ENCODE results near the gene NCSTN.

NCSTN gene

GRCh38 chr1:160342953-160343869 is at the start of gene NCSTN, which contains the start of gene COPA:
Gene NCSTN, plus strand, starts transcription at chr1:160343383. Its CDS starts 14 bp downstream, at chr1:160343397.
Gene COPA, minus strand, starts transcription at chr1:160343250. Its CDS starts 80 bp downstream, at chr1:160343170.
- peak; percentile 95 for DNase-seq

GRCh38 chr1:160296036-160296435 is 47.1 kb upstream of the NCSTN start:
- no peak for DNase-seq

- no peak for DNase-seq
Observed at GRCh38 chr1:160300173-160300572, 43.0 kb upstream of the NCSTN start.

GRCh38 chr1:160307118-160307791 is 35.9 kb upstream of the NCSTN start:
- DNase-seq, result no peak

GRCh38 chr1:160308451-160309184 is 34.6 kb upstream of the NCSTN start:
- no peak for DNase-seq

- no peak for DNase-seq
Observed at GRCh38 chr1:160309185-160309557, 34.0 kb upstream of the NCSTN start.

- DNase-seq, result no peak
Observed at GRCh38 chr1:160309571-160309970, 33.6 kb upstream of the NCSTN start.

- DNase-seq, result no peak
Observed at GRCh38 chr1:160315359-160315758, 27.8 kb upstream of the NCSTN start.

GRCh38 chr1:160322831-160323230 is 20.4 kb upstream of the NCSTN start:
- DNase-seq, result no peak

- DNase-seq, result no peak
Observed at GRCh38 chr1:160325252-160325651, 17.9 kb upstream of the NCSTN start.

- DNase-seq, result no peak
Observed at GRCh38 chr1:160326418-160326817, 16.8 kb upstream of the NCSTN start.

- no peak for DNase-seq
Observed at GRCh38 chr1:160328184-160328583, 15.0 kb upstream of the NCSTN start.

- no peak for DNase-seq
Observed at GRCh38 chr1:160330119-160330518, 13.1 kb upstream of the NCSTN start.

- DNase-seq, result no peak
Observed at GRCh38 chr1:160332516-160332915, 10.7 kb upstream of the NCSTN start.

- no peak for DNase-seq
Observed at GRCh38 chr1:160338580-160338979, 4.6 kb upstream of the NCSTN start.

- no peak for DNase-seq
Observed at GRCh38 chr1:160340146-160340545, 3.0 kb upstream of the NCSTN start.

- no peak for DNase-seq
Observed at GRCh38 chr1:160340866-160341265, 2.3 kb upstream of the NCSTN start.

- no peak for DNase-seq
Observed at GRCh38 chr1:160342526-160342925, 657 bp upstream of the NCSTN start.

- DNase-seq, result no peak
Observed at GRCh38 chr1:160344241-160344640, 1.1 kb downstream of the NCSTN start.

GRCh38 chr1:160344936-160345335 is 1.8 kb downstream of the NCSTN start:
- DNase-seq, result no peak

GRCh38 chr1:160346463-160346862 is 3.3 kb downstream of the NCSTN start:
- no peak for DNase-seq

GRCh38 chr1:160346958-160347357 is 3.8 kb downstream of the NCSTN start:
- no peak for DNase-seq

GRCh38 chr1:160351629-160352028 is 8.4 kb downstream of the NCSTN start:
- no peak for DNase-seq

Measured in NCI-H526 treated with DMSO at 0.1 percent for 48 hours (cell line).